Glomerular visceral epithelial cell (primary cell): ENCODE results near the gene KLHL28.

Experiments used
- DNase-seq: peaks from one replicate; pipeline ENCODE4 v3.0.0-alpha.2; 2016; ENCODE audit errors: extremely low spot score

KLHL28 gene

GRCh38 chr14:44961554-44962333, at the start of gene KLHL28, which contains the start of gene TOGARAM1:
TSS of gene KLHL28 (minus strand) at chr14:44961947. CDS start at chr14:44945928, 16,019 bp downstream.
TSS of gene TOGARAM1 (plus strand) at chr14:44962190. CDS start at chr14:44962422, 232 bp downstream.
- peak; percentile 100 for DNase-seq

GRCh38 chr14:45003924-45004323, 42.2 kb upstream of the KLHL28 start:
- no peak for DNase-seq

GRCh38 chr14:44995770-44996294, 34.1 kb upstream of the KLHL28 start:
- DNase-seq = no peak

GRCh38 chr14:44995196-44995595, 33.4 kb upstream of the KLHL28 start:
- DNase-seq = no peak

GRCh38 chr14:44990533-44990932, 28.8 kb upstream of the KLHL28 start:
- DNase-seq = no peak

- DNase-seq = no peak
Observed at GRCh38 chr14:44989497-44990440, 28.0 kb upstream of the KLHL28 start.

- no peak for DNase-seq
Observed at GRCh38 chr14:44988694-44989093, 26.9 kb upstream of the KLHL28 start.

- no peak for DNase-seq
Observed at GRCh38 chr14:44982594-44982993, 20.8 kb upstream of the KLHL28 start.

- DNase-seq = no peak
Observed at GRCh38 chr14:44981198-44981597, 19.5 kb upstream of the KLHL28 start.

- DNase-seq = no peak
Observed at GRCh38 chr14:44979740-44980356, 18.1 kb upstream of the KLHL28 start.

- no peak for DNase-seq
Observed at GRCh38 chr14:44979273-44979672, 17.5 kb upstream of the KLHL28 start.

- DNase-seq = no peak
Observed at GRCh38 chr14:44971459-44971858, 9.7 kb upstream of the KLHL28 start.

GRCh38 chr14:44970907-44971306, 9.2 kb upstream of the KLHL28 start:
- no peak for DNase-seq

- DNase-seq = no peak
Observed at GRCh38 chr14:44968714-44969113, 7.0 kb upstream of the KLHL28 start.

- DNase-seq = no peak
Observed at GRCh38 chr14:44966601-44967336, 5.0 kb upstream of the KLHL28 start.

GRCh38 chr14:44963775-44964380, 2.1 kb upstream of the KLHL28 start:
- peak; percentile 25 for DNase-seq

GRCh38 chr14:44963044-44963528, 1.3 kb upstream of the KLHL28 start:
- DNase-seq = peak; percentile 17

- DNase-seq = peak; percentile 31
Observed at GRCh38 chr14:44962334-44963043, 742 bp upstream of the KLHL28 start.

GRCh38 chr14:44961151-44961553, 595 bp downstream of the KLHL28 start:
- peak; percentile 59 for DNase-seq

GRCh38 chr14:44960646-44961045, 1.1 kb downstream of the KLHL28 start:
- no peak for DNase-seq
